ENCODE results near the gene EIF2AK2. TPM values are rescaled to one million over a fixed set of nuclear protein-coding genes. Genes with fewer than 3 reads are reported as not detected.

EIF2AK2 gene
- total and polyA plus RNA-seq, 10 of the 15 experiments (the other 5 are each of a cell fraction or from before 2014, with no cell fraction given), result 16.2 to 81.4 (median 63.3) TPM

DNA sequence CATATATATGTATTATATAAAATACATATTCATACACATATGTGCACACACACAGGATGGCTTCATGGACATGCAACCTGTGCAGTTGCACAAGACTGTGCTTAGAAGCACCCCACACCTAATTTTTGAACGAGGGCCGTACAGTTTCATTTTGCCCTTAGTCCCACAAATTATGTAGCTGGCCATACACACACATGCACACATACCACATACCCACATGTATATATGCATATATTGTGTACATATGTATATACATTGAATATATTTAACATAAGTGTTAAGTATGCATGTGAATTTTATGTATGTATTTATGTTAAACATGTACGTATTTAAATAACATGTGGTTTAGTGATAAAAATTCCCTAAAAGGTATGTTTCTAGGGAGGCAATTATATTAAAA is 54.2 kb downstream of the EIF2AK2 start:
- Histone ChIP-seq H3K27me3 (replicated peaks in 1 of 2; ENCODE audit: control insufficient read depth in 2 of 2, insufficient read depth in 2 of 2, low read length in 1 of 2) (no peaks in the 10 kb centered on the region), H3K4me2 (ENCODE audit: control insufficient read depth, insufficient read depth) (no peak overlapping the region), H4K20me1 (ENCODE audit: control insufficient read depth, insufficient read depth) (no peaks in the 10 kb centered on the region), H2AFZ (ENCODE audit: control insufficient read depth, low read depth, low read length) (no peak overlapping the region), H3K36me3 (ENCODE audit: control insufficient read depth in 2 of 2, insufficient read depth in 2 of 2, low read length in 1 of 2) (peaks cover 2 to 31% of the 10 kb centered on the region in 2 experiments; a peak in 3 of 4 replicates), H3K79me2 (ENCODE audit: control insufficient read depth, insufficient read depth, low read length) (no peaks in the 10 kb centered on the region), H3K9me3 (replicated peaks; ENCODE audit: control insufficient read depth, insufficient read depth, low read length) (no peaks in the 10 kb centered on the region), H3K9ac (ENCODE audit: control insufficient read depth, insufficient read depth, low read length) (no peak overlapping the region), H3K4me3 (no peak overlapping the region), H3K4me1 (ENCODE audit: control insufficient read depth, insufficient read depth, low read length) (no peaks in the 10 kb centered on the region), H3K27ac (ENCODE audit: control insufficient read depth, insufficient read depth) (no peak overlapping the region)
- ATAC-seq (no peak), DNase-seq (ENCODE audit: low read depth, low spot score) (no peak), FAIRE-seq (no peak)
- SMC1A ChIA-PET (ENCODE audit: uncharacterized antibody, unreplicated experiment), result interaction anchor here (1.5 kb wide), 1 partner anchor 25 kb away, joined by 3 read pairs; no protein-coding TSS in a partner anchor
- intact Hi-C loops (cut with micrococcal nuclease; ENCODE audit: unreplicated experiment), result no loop called here
- RAD21 ChIA-PET (ENCODE audit: unreplicated experiment), result no interaction called here
- POLR2A ChIA-PET, result interaction anchor here (0.5 kb wide), 1 partner anchor 99 kb away, joined by 3 read pairs; no protein-coding TSS in a partner anchor
- 99% methylated on average over 3 of the region's 3 CpGs for WGBS (ENCODE audit: insufficient coverage, insufficient replicate concordance, low lambda C conversion rate, missing lambda C conversion rate)
- in situ Hi-C loops (cut with MboI), result no loop called here
- CTCF ChIA-PET, result no interaction called here
- no TSS peak for BruUV-seq (replicated peaks)
- TF ChIP-seq YY1 (IDR thresholded peaks at IDR 0.05; ENCODE audit: low read depth, low read length) (no peak), CUX1 (IDR thresholded peaks at IDR 0.05; ENCODE audit: insufficient replicate concordance, low read depth, low read length) (no peak), SKIL (IDR thresholded peaks at IDR 0.05; ENCODE audit: low read depth, poor library complexity, severe bottlenecking) (no peak), BHLHE40 (IDR thresholded peaks at IDR 0.05; ENCODE audit: borderline replicate concordance in 1 of 2, low read depth in 2 of 2, low read length in 1 of 2) (no peak), ZBTB11 (CRISPR knock-in tag; IDR thresholded peaks at IDR 0.05) (no peak), CHD1 (IDR thresholded peaks at IDR 0.05; ENCODE audit: low read depth, low read length) (no peak), ZBED1 (IDR thresholded peaks at IDR 0.05; ENCODE audit: borderline replicate concordance) (no peak)
- TF ChIP-seq, protein P1, sequence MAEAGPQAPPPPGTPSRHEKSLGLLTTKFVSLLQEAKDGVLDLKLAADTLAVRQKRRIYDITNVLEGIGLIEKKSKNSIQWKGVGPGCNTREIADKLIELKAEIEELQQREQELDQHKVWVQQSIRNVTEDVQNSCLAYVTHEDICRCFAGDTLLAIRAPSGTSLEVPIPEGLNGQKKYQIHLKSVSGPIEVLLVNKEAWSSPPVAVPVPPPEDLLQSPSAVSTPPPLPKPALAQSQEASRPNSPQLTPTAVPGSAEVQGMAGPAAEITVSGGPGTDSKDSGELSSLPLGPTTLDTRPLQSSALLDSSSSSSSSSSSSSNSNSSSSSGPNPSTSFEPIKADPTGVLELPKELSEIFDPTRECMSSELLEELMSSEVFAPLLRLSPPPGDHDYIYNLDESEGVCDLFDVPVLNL (IDR thresholded peaks at IDR 0.05; ENCODE audit: low read depth, low read length), result no peak

Measured in GM12878 (cell line).